Islet precursor cell (in vitro differentiated cells): ENCODE measurements around the gene SHB.

Experiments used
- DNase-seq: peaks from one replicate; pipeline ENCODE4 v3.0.0-alpha.2; 2018

The SHB gene

GRCh38 chr9:38003946-38004808 is 64.8 kb downstream of the SHB start:
- DNase-seq = no peak

GRCh38 chr9:38003230-38003629 is 65.8 kb downstream of the SHB start:
- no peak for DNase-seq

- no peak for DNase-seq
These were observed 67.6 kb downstream of the SHB start for GRCh38 chr9:38001430-38001829.

GRCh38 chr9:38000735-38001134 is 68.3 kb downstream of the SHB start:
- DNase-seq = no peak

GRCh38 chr9:38000332-38000731 is 68.7 kb downstream of the SHB start:
- no peak for DNase-seq

- DNase-seq = peak; percentile 72
These were observed 69.3 kb downstream of the SHB start for GRCh38 chr9:37999588-38000189.

GRCh38 chr9:37998881-37999587 is 70.0 kb downstream of the SHB start:
- no peak for DNase-seq

- no peak for DNase-seq
These were observed 71.2 kb downstream of the SHB start for GRCh38 chr9:37997636-37998374.

- DNase-seq = no peak
These were observed 72.2 kb downstream of the SHB start for GRCh38 chr9:37996819-37997217.

GRCh38 chr9:37995961-37996818 is 72.8 kb downstream of the SHB start:
- no peak for DNase-seq

- no peak for DNase-seq
These were observed 73.7 kb downstream of the SHB start for GRCh38 chr9:37995348-37995737.

GRCh38 chr9:37994639-37995347 is 74.2 kb downstream of the SHB start:
- DNase-seq = no peak

- no peak for DNase-seq
These were observed 76.1 kb downstream of the SHB start for GRCh38 chr9:37992924-37993349.

- DNase-seq = no peak
These were observed 78.5 kb downstream of the SHB start for GRCh38 chr9:37990404-37991015.

- no peak for DNase-seq
These were observed 79.3 kb downstream of the SHB start for GRCh38 chr9:37989701-37990100.

- no peak for DNase-seq
These were observed 80.4 kb downstream of the SHB start for GRCh38 chr9:37988602-37989001.

- no peak for DNase-seq
These were observed 81.0 kb downstream of the SHB start for GRCh38 chr9:37988041-37988440.

- no peak for DNase-seq
These were observed 81.5 kb downstream of the SHB start for GRCh38 chr9:37987467-37987981.

GRCh38 chr9:37986771-37987258 is 82.2 kb downstream of the SHB start:
- no peak for DNase-seq

GRCh38 chr9:37986001-37986400 is 83.0 kb downstream of the SHB start:
- DNase-seq = no peak
